Coronary artery (tissue), 2 donors: ENCODE measurements around the gene TPM1.

ENCODE experiments used
- DNase-seq: peaks from one replicate; pipeline ENCODE4 v3.0.0-alpha.2; 2017; ENCODE audit warnings: low spot score
- H3K27ac ChIP-seq, 2 donors: fragments of 200-600 bp; sonication (generic); one replicate each; pipeline ENCODE4 v1.5.1; 2016 to 2019
- H3K4me3 ChIP-seq: fragments of 200-600 bp; sonication (generic); 2 replicates; pipeline ENCODE4 v1.5.1; 2016; ENCODE audit warnings: mild to moderate bottlenecking, moderate library complexity
- CTCF ChIP-seq: fragments of 200-600 bp; sonication (generic); IDR thresholded peaks from one replicate; pipeline ENCODE4 v1.5.1; 2019; ENCODE audit warnings: antibody characterized with exemption

Gene TPM1

GRCh38 chr15:63050731-63051155 is 8.2 kb downstream of the TPM1 start:
- peak overlapping the region; percentile 94 for H3K4me3 ChIP-seq
- no peak for TF ChIP-seq CTCF
- no peak for DNase-seq
- H3K27ac ChIP-seq: peak overlapping the region; percentile 88 to 98

- TF ChIP-seq CTCF: no peak
- H3K4me3 ChIP-seq: peak overlapping the region; percentile 94
- no peak for DNase-seq
- peak overlapping the region; percentile 88 to 98 for H3K27ac ChIP-seq
Observed at GRCh38 chr15:63051156-63052066, 8.9 kb downstream of the TPM1 start.

GRCh38 chr15:63052077-63052841 is 9.7 kb downstream of the TPM1 start:
- peak overlapping the region; percentile 66 to 98 for H3K27ac ChIP-seq
- no peak for TF ChIP-seq CTCF
- H3K4me3 ChIP-seq: peak overlapping the region; percentile 54
- DNase-seq: no peak

- no peak for TF ChIP-seq CTCF
- peak; percentile 86 for DNase-seq
- Histone ChIP-seq H3K27ac (peak overlapping the region; percentile 66 to 87), H3K4me3 (peak overlapping the region; percentile 54)
Observed at GRCh38 chr15:63052961-63053698, 10.6 kb downstream of the TPM1 start.

GRCh38 chr15:63054281-63054683 is 11.7 kb downstream of the TPM1 start:
- Histone ChIP-seq H3K4me3 (peak overlapping the region; percentile 54), H3K27ac (peak overlapping the region; percentile 66 to 87)
- no peak for DNase-seq

More at GRCh38 chr15:63054281-63054683, 11.7 kb downstream of the TPM1 start:
- TF ChIP-seq CTCF: no peak
